Dermis microvascular lymphatic vessel endothelial cell (primary cell): ENCODE results near the gene SHISA6. TPM values are rescaled to one million over a fixed set of nuclear protein-coding genes. Genes with fewer than 3 reads are reported as not detected.

Experiments
- DNase-seq, 2 donors: peaks; one replicate each; pipeline versions ENCODE4 v3.0.0 to v3.0.0-alpha.2; 2010; ENCODE audit warnings: low read depth in 2 of 2
- total RNA-seq: library from RNA; depleted of rRNA; stranded (reverse); fragments of >200 nt; gene quantifications from 2 replicates; pipeline ENCODE4 v1.2.1, GENCODE V29; 2014

SHISA6 gene
- total RNA-seq, 1 donor from 2014 or later = not detected

- DNase-seq = no peak
Observed at GRCh38 chr17:11515901-11516300, 274.9 kb downstream of the SHISA6 start.

- no peak for DNase-seq
Observed at GRCh38 chr17:11535231-11535630, 294.2 kb downstream of the SHISA6 start.

- no peak for DNase-seq
Observed at GRCh38 chr17:11538366-11538765, 297.4 kb downstream of the SHISA6 start.

GRCh38 chr17:11539637-11540036 lies 298.6 kb downstream of the SHISA6 start:
- no peak for DNase-seq

GRCh38 chr17:11545002-11545401 lies 304.0 kb downstream of the SHISA6 start:
- no peak for DNase-seq

DNA sequence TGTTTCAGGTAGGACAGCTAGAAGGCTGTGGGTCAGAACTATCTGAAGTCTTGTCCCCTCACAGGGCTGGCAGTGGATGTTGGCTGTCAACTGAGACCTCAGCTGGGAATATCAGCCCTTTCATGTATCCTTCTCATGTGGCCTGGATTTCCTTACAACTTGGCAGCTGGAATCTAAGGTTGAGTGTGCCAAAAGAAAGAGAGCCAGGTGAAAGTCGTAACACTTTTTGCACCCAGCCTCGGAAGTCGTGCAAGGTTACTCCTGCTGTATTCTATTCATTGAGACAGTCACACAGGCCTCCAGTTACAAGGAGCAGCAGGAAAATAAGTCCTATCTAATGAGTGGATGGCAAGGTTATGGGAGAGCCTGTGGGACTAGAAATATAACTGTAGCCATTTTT lies 304.7 kb downstream of the SHISA6 start:
- no peak for DNase-seq

- DNase-seq = no peak
Observed at GRCh38 chr17:11547853-11548252, 306.8 kb downstream of the SHISA6 start.

GRCh38 chr17:11548398-11548797 lies 307.4 kb downstream of the SHISA6 start:
- DNase-seq = no peak

- DNase-seq = no peak
Observed at GRCh38 chr17:11550431-11550830, 309.4 kb downstream of the SHISA6 start.

GRCh38 chr17:11551442-11551841 lies 310.4 kb downstream of the SHISA6 start:
- DNase-seq = no peak

GRCh38 chr17:11553135-11553534 lies 312.1 kb downstream of the SHISA6 start:
- no peak for DNase-seq

- no peak for DNase-seq
Observed at GRCh38 chr17:11554042-11554441, 313.0 kb downstream of the SHISA6 start.

DNA sequence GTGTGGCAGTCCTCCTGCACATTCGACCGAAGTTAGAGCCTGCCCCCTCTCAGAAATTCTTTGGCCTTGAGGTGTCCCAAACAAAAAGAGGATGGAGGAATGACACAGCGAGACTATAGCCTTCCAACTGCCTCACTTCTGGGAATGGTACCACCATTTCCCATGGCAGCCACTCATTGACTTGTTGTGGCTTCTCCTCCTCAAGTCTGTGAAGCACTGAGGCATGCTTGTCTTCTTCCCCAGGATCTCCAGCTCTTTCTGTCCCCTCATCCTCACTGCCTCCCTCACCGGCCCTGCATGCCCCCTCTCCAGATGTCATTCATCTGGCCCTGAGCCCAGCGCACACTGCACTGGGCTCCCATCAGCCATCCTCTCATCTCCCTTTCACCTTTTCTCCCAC lies 313.5 kb downstream of the SHISA6 start:
- DNase-seq = no peak

- no peak for DNase-seq
Observed at GRCh38 chr17:11555530-11555929, 314.5 kb downstream of the SHISA6 start.

- no peak for DNase-seq
Observed at GRCh38 chr17:11557727-11558452, 316.9 kb downstream of the SHISA6 start.

- no peak for DNase-seq
Observed at GRCh38 chr17:11558681-11559234, 317.7 kb downstream of the SHISA6 start.

DNA sequence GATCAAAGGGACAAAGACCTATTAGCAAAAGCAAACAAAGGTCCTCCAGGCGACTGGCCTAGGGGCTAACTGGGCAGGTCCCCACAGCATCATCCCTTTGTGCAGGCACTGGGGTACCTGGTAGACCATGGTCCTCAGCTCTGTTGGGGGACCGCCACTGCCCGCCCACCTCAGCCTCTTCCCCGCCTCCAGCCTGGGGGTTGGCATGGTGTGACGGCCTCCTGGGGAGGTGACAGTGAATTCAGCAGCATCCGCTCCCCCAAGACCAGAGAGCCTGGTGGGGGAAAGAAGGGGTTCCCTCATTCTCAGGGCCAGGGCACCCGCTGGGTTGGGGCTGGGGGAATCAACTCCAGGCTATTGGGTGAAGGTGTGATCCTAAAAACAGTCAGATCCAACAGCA lies 318.6 kb downstream of the SHISA6 start:
- DNase-seq = no peak

DNA sequence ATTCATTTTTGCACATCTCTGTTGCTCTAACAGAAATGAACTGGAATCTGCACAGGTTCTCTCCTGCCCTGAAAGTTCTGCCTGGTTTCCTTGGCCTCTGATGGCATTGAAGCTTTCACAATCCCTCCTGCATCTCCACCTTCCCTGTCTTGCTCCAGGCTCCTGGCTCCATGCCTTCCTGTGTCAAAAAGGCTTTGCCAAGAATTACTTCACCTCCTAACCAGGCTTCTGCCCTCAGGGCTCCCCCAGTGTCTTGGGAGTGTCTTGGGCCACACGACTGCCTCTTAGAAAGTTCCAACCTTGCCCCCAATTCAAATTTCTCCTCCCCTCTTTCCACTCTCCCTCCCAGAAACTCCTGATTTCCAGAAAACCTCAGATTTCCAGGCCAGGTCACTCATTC lies 320.3 kb downstream of the SHISA6 start:
- DNase-seq = no peak

DNA sequence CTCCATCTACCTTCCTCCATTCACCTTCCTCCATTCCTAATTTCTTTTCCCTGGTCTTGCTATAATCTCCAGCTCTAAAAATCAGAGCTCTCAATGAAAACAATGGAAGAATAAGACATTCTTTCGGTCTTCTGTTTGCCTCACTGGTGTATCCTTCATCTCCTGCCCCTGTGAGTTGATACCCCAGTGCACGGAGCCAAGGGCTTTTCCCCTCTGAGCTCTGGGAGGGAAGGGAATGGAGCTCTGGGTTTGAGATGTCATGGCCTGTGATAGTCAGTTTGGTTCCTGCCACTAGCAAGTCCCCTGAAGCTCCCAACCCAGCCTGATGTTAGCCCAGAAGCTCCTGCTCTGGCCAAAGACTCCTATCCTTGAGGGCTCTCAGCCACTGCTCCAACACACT lies 320.7 kb downstream of the SHISA6 start:
- DNase-seq = no peak

DNA sequence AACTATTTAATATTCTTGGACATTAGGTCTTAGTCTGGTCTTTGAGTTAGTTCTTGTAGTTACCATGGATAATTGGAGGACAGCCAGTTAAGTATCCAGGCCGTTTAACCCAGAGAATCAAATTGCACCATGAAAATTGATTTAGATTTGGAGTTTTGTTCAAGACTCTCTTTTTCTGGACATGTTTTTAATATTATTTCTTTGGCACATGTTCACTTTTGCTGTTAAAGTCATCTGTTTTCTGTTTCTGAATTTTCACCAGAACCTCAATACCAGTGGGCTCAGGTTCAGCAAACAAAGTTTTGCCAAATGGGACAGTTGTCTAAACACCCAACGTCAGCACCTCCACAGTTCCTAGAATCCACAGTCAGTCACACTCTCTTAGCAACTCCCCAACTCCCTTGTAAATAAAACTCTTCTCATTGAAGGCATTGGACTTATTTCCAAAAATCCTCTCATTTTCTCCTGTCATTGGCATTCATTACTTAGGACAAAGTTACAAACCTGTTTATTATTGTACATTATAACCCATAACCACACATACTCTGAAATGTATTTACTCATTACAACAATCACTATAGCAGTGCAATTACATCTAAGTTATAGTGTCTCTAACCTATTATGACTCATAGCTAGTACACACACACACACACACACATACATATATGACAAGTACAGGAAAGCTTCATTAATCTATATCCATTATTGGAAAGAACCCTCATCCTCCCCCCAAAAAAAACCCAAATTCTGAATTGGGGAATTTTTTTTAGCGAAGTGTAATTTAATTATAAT lies 323.8 kb downstream of the SHISA6 start:
- DNase-seq = no peak

DNA sequence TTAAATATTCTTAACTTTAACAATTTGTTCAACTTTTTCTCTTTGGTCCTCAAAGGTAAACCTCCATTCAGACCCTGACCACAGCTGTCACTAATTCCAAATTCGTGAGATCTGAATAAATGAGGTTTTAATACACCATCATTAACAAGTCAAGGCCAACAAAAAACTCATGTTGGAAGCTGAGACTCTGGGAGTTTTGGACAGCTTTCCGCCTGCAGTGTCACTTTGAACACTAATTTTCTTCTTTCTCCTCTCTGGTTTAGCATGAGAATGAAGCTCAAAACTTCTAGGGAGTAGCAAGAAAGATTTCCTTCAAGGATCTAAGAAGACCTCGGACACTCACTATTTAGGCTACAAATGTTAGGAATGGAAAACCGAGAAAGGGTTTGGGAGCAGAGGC lies 324.6 kb downstream of the SHISA6 start:
- DNase-seq = no peak

GRCh38 chr17:11578998-11579397 lies 338.0 kb downstream of the SHISA6 start:
- no peak for DNase-seq

GRCh38 chr17:11580677-11581076 lies 339.7 kb downstream of the SHISA6 start:
- DNase-seq = no peak
